Measurements from ENCODE around the gene ANO9.

DNA sequence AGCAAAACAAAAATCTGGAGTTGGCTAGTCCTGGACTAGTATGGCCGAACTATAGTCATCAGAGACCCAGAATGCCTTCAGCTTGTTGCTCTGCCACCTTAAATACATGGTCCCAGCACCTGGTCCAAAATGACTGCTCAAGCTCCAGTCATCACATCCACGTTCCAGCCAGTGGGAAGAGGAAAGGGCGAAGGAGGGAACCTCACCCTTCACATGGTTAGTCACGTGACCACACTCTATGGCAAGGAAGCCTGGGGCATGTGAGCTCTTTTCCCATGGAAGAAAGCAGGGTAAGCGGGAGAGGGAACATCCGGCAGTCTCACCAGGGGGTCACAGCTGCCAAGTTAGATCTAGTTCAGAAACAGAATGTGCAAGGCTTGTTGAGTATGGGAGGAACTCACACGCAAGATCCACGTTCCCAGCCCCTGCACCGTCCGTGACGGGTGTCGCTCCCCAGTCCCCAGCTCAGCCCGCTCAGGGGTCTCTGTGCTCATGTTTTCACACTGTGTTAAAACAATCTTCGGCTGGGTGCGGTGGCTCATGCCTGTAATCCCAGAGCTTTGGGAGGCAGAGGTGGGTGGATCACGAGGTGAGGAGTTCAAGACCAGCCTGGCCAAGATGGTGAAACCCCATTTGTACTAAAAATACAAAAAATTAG, 1.9 kb upstream of the ANO9 start:
- TF ChIP-seq, protein P1, sequence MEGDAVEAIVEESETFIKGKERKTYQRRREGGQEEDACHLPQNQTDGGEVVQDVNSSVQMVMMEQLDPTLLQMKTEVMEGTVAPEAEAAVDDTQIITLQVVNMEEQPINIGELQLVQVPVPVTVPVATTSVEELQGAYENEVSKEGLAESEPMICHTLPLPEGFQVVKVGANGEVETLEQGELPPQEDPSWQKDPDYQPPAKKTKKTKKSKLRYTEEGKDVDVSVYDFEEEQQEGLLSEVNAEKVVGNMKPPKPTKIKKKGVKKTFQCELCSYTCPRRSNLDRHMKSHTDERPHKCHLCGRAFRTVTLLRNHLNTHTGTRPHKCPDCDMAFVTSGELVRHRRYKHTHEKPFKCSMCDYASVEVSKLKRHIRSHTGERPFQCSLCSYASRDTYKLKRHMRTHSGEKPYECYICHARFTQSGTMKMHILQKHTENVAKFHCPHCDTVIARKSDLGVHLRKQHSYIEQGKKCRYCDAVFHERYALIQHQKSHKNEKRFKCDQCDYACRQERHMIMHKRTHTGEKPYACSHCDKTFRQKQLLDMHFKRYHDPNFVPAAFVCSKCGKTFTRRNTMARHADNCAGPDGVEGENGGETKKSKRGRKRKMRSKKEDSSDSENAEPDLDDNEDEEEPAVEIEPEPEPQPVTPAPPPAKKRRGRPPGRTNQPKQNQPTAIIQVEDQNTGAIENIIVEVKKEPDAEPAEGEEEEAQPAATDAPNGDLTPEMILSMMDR (IDR thresholded peaks at IDR 0.05), result no peak
- no peak for TF ChIP-seq EZH2 (IDR thresholded peaks at IDR 0.05)
